Endothelial cell of umbilical vein (primary cell): ENCODE data around the gene SLC37A1.

Experiments used
- EZH2 ChIP-seq: IDR thresholded peaks from 2 replicates; pipeline ENCODE4 v1.6.1; 2012; ENCODE audit warnings: borderline replicate concordance, low read depth, mild to moderate bottlenecking, moderate library complexity, low read length, inconsistent platforms; ENCODE audit not compliant: severe bottlenecking
- GATA2 ChIP-seq: IDR thresholded peaks from 2 replicates; pipeline ENCODE4 v1.7.0; 2011; ENCODE audit warnings: low read depth, mild to moderate bottlenecking, moderate library complexity, mixed read lengths, low read length; ENCODE audit not compliant: insufficient read length, insufficient read depth
- TF ChIP-seq, protein P1 (sequence below), 2 donors: IDR thresholded peaks; 1 replicate in 1 of 2; 2 replicates in 1 of 2; pipeline ENCODE4 v1.5.1; 2011; ENCODE audit warnings: low read length in 2 of 2, mild to moderate bottlenecking in 2 of 2, moderate library complexity in 2 of 2, control low read depth in 1 of 2, inconsistent platforms in 1 of 2, low read depth in 1 of 2; ENCODE audit not compliant: insufficient read depth in 1 of 2; ENCODE audit errors: extremely low read depth in 1 of 2

DNA sequence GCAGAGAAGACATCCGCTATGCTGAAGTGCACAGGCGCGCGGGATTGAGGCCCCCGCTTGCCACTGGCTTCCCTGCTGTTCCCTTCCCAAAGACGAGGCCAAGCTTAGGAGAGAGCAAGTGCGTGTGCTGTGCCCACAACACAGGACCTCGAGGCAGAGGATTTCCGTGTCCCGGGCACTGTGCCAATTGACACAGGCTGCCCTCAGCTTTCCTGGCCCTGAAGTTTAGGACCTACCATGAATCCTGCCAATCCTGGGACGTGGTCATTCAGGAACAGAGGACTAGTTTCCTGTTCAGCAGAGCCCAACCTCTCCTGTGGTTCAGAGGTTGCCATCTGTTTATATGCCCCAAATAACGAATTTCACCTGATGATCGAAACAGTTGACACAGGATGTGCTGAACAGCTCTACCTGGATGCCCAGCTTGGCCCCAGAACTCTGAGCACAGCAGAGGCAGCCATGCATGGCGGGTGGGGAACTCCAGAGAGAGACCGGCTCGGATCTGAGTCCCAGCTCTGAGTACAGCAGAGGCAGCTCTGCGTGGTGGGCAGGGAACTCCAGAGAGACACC is 22.0 kb downstream of the SLC37A1 start:
- TF ChIP-seq GATA2 (no peak), EZH2 (no peak)
- TF ChIP-seq, protein P1, sequence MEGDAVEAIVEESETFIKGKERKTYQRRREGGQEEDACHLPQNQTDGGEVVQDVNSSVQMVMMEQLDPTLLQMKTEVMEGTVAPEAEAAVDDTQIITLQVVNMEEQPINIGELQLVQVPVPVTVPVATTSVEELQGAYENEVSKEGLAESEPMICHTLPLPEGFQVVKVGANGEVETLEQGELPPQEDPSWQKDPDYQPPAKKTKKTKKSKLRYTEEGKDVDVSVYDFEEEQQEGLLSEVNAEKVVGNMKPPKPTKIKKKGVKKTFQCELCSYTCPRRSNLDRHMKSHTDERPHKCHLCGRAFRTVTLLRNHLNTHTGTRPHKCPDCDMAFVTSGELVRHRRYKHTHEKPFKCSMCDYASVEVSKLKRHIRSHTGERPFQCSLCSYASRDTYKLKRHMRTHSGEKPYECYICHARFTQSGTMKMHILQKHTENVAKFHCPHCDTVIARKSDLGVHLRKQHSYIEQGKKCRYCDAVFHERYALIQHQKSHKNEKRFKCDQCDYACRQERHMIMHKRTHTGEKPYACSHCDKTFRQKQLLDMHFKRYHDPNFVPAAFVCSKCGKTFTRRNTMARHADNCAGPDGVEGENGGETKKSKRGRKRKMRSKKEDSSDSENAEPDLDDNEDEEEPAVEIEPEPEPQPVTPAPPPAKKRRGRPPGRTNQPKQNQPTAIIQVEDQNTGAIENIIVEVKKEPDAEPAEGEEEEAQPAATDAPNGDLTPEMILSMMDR (IDR thresholded peaks at IDR 0.05; ENCODE audit: extremely low read depth in 1 of 2, insufficient read depth in 1 of 2, low read depth in 1 of 2, low read length in 2 of 2), result no peak
